Islet of Langerhans (tissue), 1 donor: Measurements from ENCODE around the gene C1QTNF12.

Experiments
- FAIRE-seq: peaks from one replicate; lab custom pipeline; 2011; peaks lifted over from hg19 to GRCh38; lab: Jason Lieb, UNC

The C1QTNF12 gene

GRCh38 chr1:1213345-1214265 lies 32.9 kb downstream of the C1QTNF12 start, which contains the start of gene TNFRSF4:
TSS of gene TNFRSF4 (minus strand) at chr1:1214153. CDS start at chr1:1214127, 26 bp downstream.
- no peak for FAIRE-seq

- FAIRE-seq: no peak
Observed at GRCh38 chr1:1212780-1213344, 33.7 kb downstream of the C1QTNF12 start.

- FAIRE-seq: no peak
Observed at GRCh38 chr1:1211541-1212441, 34.7 kb downstream of the C1QTNF12 start.

- FAIRE-seq: no peak
Observed at GRCh38 chr1:1210726-1211540, 35.6 kb downstream of the C1QTNF12 start.

- no peak for FAIRE-seq
Observed at GRCh38 chr1:1208713-1209433, 37.6 kb downstream of the C1QTNF12 start.

GRCh38 chr1:1207571-1207892 lies 39.0 kb downstream of the C1QTNF12 start:
- FAIRE-seq: no peak

GRCh38 chr1:1206966-1207531 lies 39.5 kb downstream of the C1QTNF12 start:
- no peak for FAIRE-seq

GRCh38 chr1:1206376-1206965 lies 40.1 kb downstream of the C1QTNF12 start, which contains the start of gene TNFRSF18:
TSS of gene TNFRSF18 (minus strand) at chr1:1206592. CDS start at chr1:1206571, 21 bp downstream.
- FAIRE-seq: no peak

- no peak for FAIRE-seq
Observed at GRCh38 chr1:1205769-1206375, 40.6 kb downstream of the C1QTNF12 start.

- no peak for FAIRE-seq
Observed at GRCh38 chr1:1204998-1205768, 41.3 kb downstream of the C1QTNF12 start.

- no peak for FAIRE-seq
Observed at GRCh38 chr1:1204425-1204920, 42.0 kb downstream of the C1QTNF12 start.

- FAIRE-seq: no peak
Observed at GRCh38 chr1:1203561-1204424, 42.7 kb downstream of the C1QTNF12 start.

- FAIRE-seq: no peak
Observed at GRCh38 chr1:1202831-1203560, 43.5 kb downstream of the C1QTNF12 start.

- FAIRE-seq: no peak
Observed at GRCh38 chr1:1200876-1201810, 45.4 kb downstream of the C1QTNF12 start.

GRCh38 chr1:1199961-1200875 lies 46.3 kb downstream of the C1QTNF12 start:
- FAIRE-seq: no peak
